SK-N-SH (cell line): ENCODE data around the gene CD86. TPM values are rescaled to one million over a fixed set of nuclear protein-coding genes. Genes with fewer than 3 reads are reported as not detected.

Source experiments
- CTCF ChIA-PET: fragments of 300-600, 350-600 bp; formaldehyde crosslinking; extraction: SDS; loops from one replicate; lab custom pipeline; 2021; lab: Yijun Ruan, JAX
- POLR2A ChIA-PET: fragments of 350-600 bp; sonication (Branson Sonifier 250); formaldehyde crosslinking; extraction: SDS; loops from one replicate; lab custom pipeline; 2020; ENCODE audit warnings: antibody characterized with exemption, inconsistent platforms; lab: Yijun Ruan, JAX
- DNase-seq: peaks from one replicate; pipeline ENCODE4 v3.0.0; 2012
- H2AFZ ChIP-seq: fragments of 200-600 bp; sonication (generic); 2 replicates; pipeline ENCODE4 v1.8.1; 2016; ENCODE audit warnings: antibody characterized with exemption, mild to moderate bottlenecking, low read depth
- H3F3A ChIP-seq: fragments of 200-600 bp; sonication (generic); replicated peaks from 2 replicates; pipeline ENCODE3; 2016; ENCODE audit warnings: antibody characterized with exemption, mild to moderate bottlenecking; ENCODE audit not compliant: insufficient read depth
- H3K27ac ChIP-seq, 2 experiments: fragments of 200-500 bp in 1 of 2; fragments of 200-600 bp in 1 of 2; sonication (Bioruptor generic) in 1 of 2; sonication (generic), shearing (Covaris generic) in 1 of 2; 2 replicates each; pipeline versions ENCODE4 v1.5.1 to v1.6.1; 2014 to 2016; ENCODE audit warnings: low read depth in 2 of 2, inconsistent platforms in 1 of 2, low read length in 1 of 2, mild to moderate bottlenecking in 1 of 2, mixed read lengths in 1 of 2
- H3K27me3 ChIP-seq: fragments of 200-600 bp; sonication (generic), shearing (Covaris generic); 2 replicates; pipeline ENCODE4 v1.6.1; 2016; ENCODE audit warnings: mixed run types; ENCODE audit not compliant: insufficient read depth
- H3K36me3 ChIP-seq, 2 experiments: fragments of 200-500 bp in 1 of 2; fragments of 200-600 bp in 1 of 2; sonication (Bioruptor generic) in 1 of 2; sonication (generic) in 1 of 2; replicated peaks in 1 of 2; 2 replicates each; pipeline versions ENCODE3 to v1.5.1; 2014 to 2016; ENCODE audit warnings: low read length in 1 of 2, mild to moderate bottlenecking in 1 of 2; ENCODE audit not compliant: insufficient read depth in 2 of 2, control insufficient read depth in 1 of 2
- H3K4me1 ChIP-seq, 2 experiments: fragments of 200-500 bp in 1 of 2; fragments of 200-600 bp in 1 of 2; sonication (Bioruptor generic) in 1 of 2; sonication (generic), shearing (Covaris generic) in 1 of 2; 2 replicates each; pipeline versions ENCODE4 v1.5.1 to v1.6.1; 2014 to 2016; ENCODE audit warnings: low read depth in 1 of 2, low read length in 1 of 2, mixed run types in 1 of 2; ENCODE audit not compliant: insufficient read depth in 2 of 2, control insufficient read depth in 1 of 2
- H3K4me2 ChIP-seq: fragments of 200-600 bp; sonication (generic), shearing (Covaris generic); 2 replicates; pipeline ENCODE4 v1.6.1; 2017; ENCODE audit warnings: mixed run types
- H3K4me3 ChIP-seq, 2 experiments: fragments of 200-500 bp in 1 of 2; fragments of 200-600 bp in 1 of 2; sonication (Bioruptor generic) in 1 of 2; sonication (generic), shearing (Covaris generic) in 1 of 2; 2 replicates each; pipeline versions ENCODE4 v1.5.1 to v1.8.1; 2014 to 2016; ENCODE audit warnings: low read depth in 2 of 2, inconsistent platforms in 1 of 2, low read length in 1 of 2, mild to moderate bottlenecking in 1 of 2, mixed read lengths in 1 of 2, moderate library complexity in 1 of 2
- H3K79me2 ChIP-seq: fragments of 200-600 bp; sonication (generic); 2 replicates; pipeline ENCODE4 v1.8.1; 2017; ENCODE audit warnings: mild to moderate bottlenecking; ENCODE audit not compliant: insufficient read depth
- H3K9ac ChIP-seq: fragments of 200-600 bp; sonication (generic); 2 replicates; pipeline ENCODE4 v1.6.1; 2017; ENCODE audit warnings: mixed run types
- H3K9me2 ChIP-seq: fragments of 200-600 bp; sonication (generic); 2 replicates; pipeline ENCODE4 v1.6.1; 2017; ENCODE audit warnings: mixed run types
- H3K9me3 ChIP-seq: fragments of 200-600 bp; sonication (generic); 2 replicates; pipeline ENCODE4 v1.6.1; 2017; ENCODE audit warnings: mixed run types, mild to moderate bottlenecking, moderate library complexity
- H4K20me1 ChIP-seq: fragments of 200-600 bp; sonication (generic); 2 replicates; pipeline ENCODE4 v1.6.1; 2017; ENCODE audit warnings: mild to moderate bottlenecking, mixed run types; ENCODE audit not compliant: insufficient read depth
- CHD2 ChIP-seq: fragments of 150-350 bp; IDR thresholded peaks from 2 replicates; pipeline ENCODE4 v1.6.1; 2018; ENCODE audit warnings: low read length; ENCODE audit not compliant: partially characterized antibody
- CTCF ChIP-seq: fragments of 200-600 bp; sonication (generic); IDR thresholded peaks from 2 replicates; pipeline ENCODE4 v1.6.1; 2017; ENCODE audit warnings: antibody characterized with exemption, mild to moderate bottlenecking, moderate library complexity
- EP300 ChIP-seq, 2 experiments: IDR thresholded peaks; 2 replicates each; pipeline versions ENCODE4 v1.4.0 to v1.6.1; 2012; ENCODE audit warnings: borderline replicate concordance in 1 of 2, low read depth in 1 of 2, low read length in 1 of 2
- EZH2phosphoT487 ChIP-seq: fragments of 200-600 bp; sonication (generic); IDR thresholded peaks from 2 replicates; pipeline ENCODE4 v1.6.1; 2017; ENCODE audit warnings: low read depth, mixed run types, mild to moderate bottlenecking, antibody characterized with exemption, moderate library complexity, borderline replicate concordance
- GABPA ChIP-seq: IDR thresholded peaks from 2 replicates; pipeline ENCODE4 v1.4.0; 2012; ENCODE audit warnings: low read depth, mild to moderate bottlenecking
- GATA2 ChIP-seq: sonication (generic); formaldehyde crosslinking; IDR thresholded peaks from 2 replicates; pipeline ENCODE4 v1.5.0; 2020; ENCODE audit warnings: mild to moderate bottlenecking, missing genetic modification reagents
- JUND ChIP-seq: IDR thresholded peaks from 2 replicates; pipeline ENCODE4 v1.4.0; 2012
- RCOR1 ChIP-seq: fragments of 150-350 bp; IDR thresholded peaks from 2 replicates; pipeline ENCODE4 v1.6.1; 2017; ENCODE audit warnings: antibody characterized with exemption, low read length
- RXRA ChIP-seq: IDR thresholded peaks from 2 replicates; pipeline ENCODE4 v1.4.0; 2012; ENCODE audit warnings: low read depth, mild to moderate bottlenecking, borderline replicate concordance
- TCF12 ChIP-seq: IDR thresholded peaks from 2 replicates; pipeline ENCODE4 v1.4.0; 2012
- whole genome bisulfite sequencing: methylation state at CpG from one replicate; pipeline ENCODE4 v1.1.6; 2017; ENCODE audit warnings: low lambda C conversion rate; 5-methylcytosine and 5-hydroxymethylcytosine counted together
- polyA plus RNA-seq, 3 experiments: library from polyadenylated mRNA; depleted of rRNA; stranded (reverse); fragments of >200 nt; gene quantifications; 2 replicates each; pipeline ENCODE4 v1.2.3, GENCODE V29; 2012
- TF ChIP-seq, protein P1 (sequence below): IDR thresholded peaks from 2 replicates; pipeline ENCODE4 v1.4.0; 2012; ENCODE audit warnings: low read depth, borderline replicate concordance
- TF ChIP-seq, protein P2 (sequence below): IDR thresholded peaks from 2 replicates; pipeline ENCODE4 v1.4.0; 2012; ENCODE audit warnings: low read depth

CD86 gene
- polyA plus RNA-seq, 1 of the 3 experiments (the other 2 are of a cell fraction) = not detected

DNA sequence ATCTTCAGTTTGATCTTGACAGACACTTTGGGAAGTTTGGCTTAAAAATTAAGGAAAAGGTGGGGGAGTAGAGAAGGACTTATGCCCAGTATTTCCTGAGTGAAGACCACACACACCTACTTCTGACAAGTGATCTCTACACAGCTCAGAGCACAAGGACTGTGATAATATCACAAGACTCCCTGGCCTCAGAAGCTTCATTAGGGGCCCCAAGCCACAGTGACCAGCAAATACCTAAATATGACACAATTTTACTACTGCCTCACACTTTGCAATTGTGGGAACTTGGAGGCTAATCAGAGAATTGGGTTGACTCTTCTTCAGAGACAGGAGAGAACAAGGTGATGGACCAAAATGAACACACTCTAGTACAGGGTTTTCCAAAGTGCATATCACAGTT is 35.7 kb upstream of the CD86 start:
- Histone ChIP-seq H3K27ac (no peak overlapping the region), H4K20me1 (no peaks in the 10 kb centered on the region), H3F3A (no peaks in the 10 kb centered on the region), H3K9me2 (no peaks in the 10 kb centered on the region), H2AFZ (no peak overlapping the region), H3K9me3 (no peaks in the 10 kb centered on the region), H3K36me3 (no peaks in the 10 kb centered on the region), H3K4me2 (no peak overlapping the region), H3K4me3 (no peak overlapping the region), H3K9ac (no peak overlapping the region), H3K4me1 (no peaks in the 10 kb centered on the region; a peak in 1 of 4 replicates), H3K27me3 (peaks cover 3% of the 10 kb centered on the region; the same call in 1 of the 2 replicates), H3K79me2 (no peaks in the 10 kb centered on the region)
- ChIA-PET POLR2A (no interaction called here), CTCF (interaction anchor here (2.0 kb wide), 1 partner anchor 24 kb away, joined by 5 read pairs; no protein-coding TSS in a partner anchor)
- no peak for DNase-seq
- no peak for TF ChIP-seq EZH2phosphoT487
- TF ChIP-seq CTCF = no peak
- TF ChIP-seq EP300 (IDR thresholded peaks at IDR 0.05; ENCODE audit: borderline replicate concordance in 1 of 2, low read depth in 1 of 2, low read length in 1 of 2) = no peak
- TF ChIP-seq, protein P1, sequence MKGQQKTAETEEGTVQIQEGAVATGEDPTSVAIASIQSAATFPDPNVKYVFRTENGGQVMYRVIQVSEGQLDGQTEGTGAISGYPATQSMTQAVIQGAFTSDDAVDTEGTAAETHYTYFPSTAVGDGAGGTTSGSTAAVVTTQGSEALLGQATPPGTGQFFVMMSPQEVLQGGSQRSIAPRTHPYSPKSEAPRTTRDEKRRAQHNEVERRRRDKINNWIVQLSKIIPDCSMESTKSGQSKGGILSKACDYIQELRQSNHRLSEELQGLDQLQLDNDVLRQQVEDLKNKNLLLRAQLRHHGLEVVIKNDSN = no peak
- no peak for TF ChIP-seq GATA2 (CRISPR knock-in tag)

DNA sequence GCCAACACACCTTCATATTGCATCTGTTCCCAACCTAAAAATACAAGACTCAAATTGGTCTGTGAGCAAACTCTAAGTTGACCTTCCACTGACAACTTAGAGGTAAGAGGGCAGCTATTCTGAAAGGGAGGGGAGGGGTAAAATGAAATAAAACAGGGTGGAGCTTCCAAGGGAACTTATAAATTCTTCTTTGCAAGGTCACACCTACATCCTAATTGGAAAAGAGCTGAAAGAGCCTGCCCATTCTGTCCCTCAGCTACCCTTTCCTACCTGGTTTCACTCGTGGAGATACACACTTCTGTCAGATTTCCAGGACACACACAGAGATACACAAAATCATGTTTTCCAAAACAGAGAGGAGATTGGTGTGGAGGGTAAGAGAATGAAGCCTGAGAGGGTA is 34.1 kb upstream of the CD86 start:
- ChIA-PET POLR2A (no interaction called here), CTCF (no interaction called here)
- Histone ChIP-seq H3K36me3 (no peaks in the 10 kb centered on the region), H3K4me3 (no peak overlapping the region), H3K4me2 (no peak overlapping the region), H3K27ac (no peak overlapping the region), H4K20me1 (no peaks in the 10 kb centered on the region), H3K4me1 (no peaks in the 10 kb centered on the region; a peak in 1 of 4 replicates), H3K27me3 (no peaks in the 10 kb centered on the region), H3K9me2 (no peaks in the 10 kb centered on the region), H3F3A (no peaks in the 10 kb centered on the region), H3K9me3 (no peaks in the 10 kb centered on the region), H3K9ac (no peak overlapping the region), H3K79me2 (no peaks in the 10 kb centered on the region), H2AFZ (no peak overlapping the region)
- TF ChIP-seq JUND (no peak), GABPA (no peak), RCOR1 (no peak), RXRA (no peak), TCF12 (no peak), EP300 (IDR thresholded peaks at IDR 0.05; ENCODE audit: borderline replicate concordance in 1 of 2, low read depth in 1 of 2, low read length in 1 of 2) (no peak), CHD2 (no peak)
- TF ChIP-seq, protein P2, sequence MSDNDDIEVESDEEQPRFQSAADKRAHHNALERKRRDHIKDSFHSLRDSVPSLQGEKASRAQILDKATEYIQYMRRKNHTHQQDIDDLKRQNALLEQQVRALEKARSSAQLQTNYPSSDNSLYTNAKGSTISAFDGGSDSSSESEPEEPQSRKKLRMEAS = no peak
- WGBS = 0% methylated on average over 1 of the region's 1 CpG
- DNase-seq = no peak
